GM21447 (cell line): ENCODE measurements around the gene LTA.

Experiments used
- ATAC-seq: cut with Tn5 transposase; IDR thresholded peaks from one replicate; pipeline ENCODE4 v1.9.1; 2021; ENCODE audit not compliant: unreplicated experiment

The LTA gene

GRCh38 chr6:31568537-31568961 lies 3.5 kb upstream of the LTA start:
- peak; percentile 59 for ATAC-seq

- no peak for ATAC-seq
These were observed 2.1 kb upstream of the LTA start for GRCh38 chr6:31569861-31570536.

- no peak for ATAC-seq
These were observed 1.4 kb downstream of the LTA start for GRCh38 chr6:31573239-31574105.

- ATAC-seq, result no peak
These were observed 2.3 kb downstream of the LTA start for GRCh38 chr6:31574106-31575061.

- no peak for ATAC-seq
These were observed 3.3 kb downstream of the LTA start, which contains the start of gene TNF for GRCh38 chr6:31575335-31575901. TNF (plus strand) TSS chr6:31575565; CDS start chr6:31575742, 177 bp downstream.

GRCh38 chr6:31575952-31576685 lies 4.0 kb downstream of the LTA start:
- ATAC-seq, result no peak

GRCh38 chr6:31576897-31577578 lies 4.9 kb downstream of the LTA start:
- no peak for ATAC-seq

- ATAC-seq, result no peak
These were observed 5.5 kb downstream of the LTA start for GRCh38 chr6:31577579-31577966.

- ATAC-seq, result no peak
These were observed 6.4 kb downstream of the LTA start for GRCh38 chr6:31578184-31579118.

- ATAC-seq, result no peak
These were observed 7.0 kb downstream of the LTA start for GRCh38 chr6:31579119-31579505.

GRCh38 chr6:31579546-31580437 lies 7.7 kb downstream of the LTA start:
- no peak for ATAC-seq

- ATAC-seq, result no peak
These were observed 8.3 kb downstream of the LTA start for GRCh38 chr6:31580438-31580740.

GRCh38 chr6:31580807-31581433 lies 8.8 kb downstream of the LTA start:
- ATAC-seq, result peak; percentile 46

- ATAC-seq, result no peak
These were observed 9.5 kb downstream of the LTA start for GRCh38 chr6:31581434-31582229.

GRCh38 chr6:31582230-31582643 lies 10.1 kb downstream of the LTA start, which contains the start of gene LTB:
LTB (minus strand) TSS chr6:31582424; CDS start chr6:31582417, 7 bp downstream.
- no peak for ATAC-seq

- ATAC-seq, result no peak
These were observed 13.4 kb downstream of the LTA start for GRCh38 chr6:31585491-31585890.
